Measurements from ENCODE around the gene SLCO2A1.

SLCO2A1 gene

DNA sequence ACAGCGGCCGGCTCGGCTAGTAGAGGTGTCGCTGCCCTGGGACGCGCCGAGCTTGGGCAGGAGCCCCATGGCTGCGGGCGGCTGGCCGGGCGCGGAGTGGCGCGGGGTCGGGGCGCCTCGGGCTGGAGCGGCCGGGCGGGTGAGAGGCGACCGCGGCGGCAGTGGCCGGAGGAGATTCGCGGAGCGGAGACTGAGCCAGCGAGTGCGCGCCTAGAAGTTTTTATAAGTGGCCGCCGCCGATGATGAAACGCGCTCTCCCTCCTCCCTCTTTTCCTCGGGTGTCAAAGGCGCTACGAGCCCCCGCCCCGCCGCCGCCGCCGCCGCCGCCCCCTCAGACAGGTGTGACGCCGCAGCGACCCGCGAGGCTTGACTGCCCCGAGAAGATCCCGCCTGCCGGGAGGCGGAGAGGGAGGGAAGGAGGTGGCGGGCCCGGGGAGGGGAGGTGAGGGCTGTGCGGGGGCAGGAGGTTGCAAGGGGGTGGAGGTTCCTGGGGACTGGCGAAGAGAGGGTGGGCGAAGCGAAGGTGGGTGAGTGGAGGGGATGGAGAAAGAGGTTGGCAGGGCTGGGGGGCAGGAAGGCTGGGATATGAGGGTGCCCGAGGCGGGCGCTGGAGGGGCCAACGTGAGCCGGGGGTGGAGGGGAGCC is at the start of gene SLCO2A1:
Gene SLCO2A1 (minus strand): TSS at position 192 of the 645 bp plus-strand sequence. CDS start 123 bp downstream, at position 69.
- no peak within 1 kb of the TSS for H3K4me3 ChIP-seq (ENCODE audit: low read depth, low read length)
- no peak for DNase-seq (ENCODE audit: low read depth)
- TF ChIP-seq, protein P1, sequence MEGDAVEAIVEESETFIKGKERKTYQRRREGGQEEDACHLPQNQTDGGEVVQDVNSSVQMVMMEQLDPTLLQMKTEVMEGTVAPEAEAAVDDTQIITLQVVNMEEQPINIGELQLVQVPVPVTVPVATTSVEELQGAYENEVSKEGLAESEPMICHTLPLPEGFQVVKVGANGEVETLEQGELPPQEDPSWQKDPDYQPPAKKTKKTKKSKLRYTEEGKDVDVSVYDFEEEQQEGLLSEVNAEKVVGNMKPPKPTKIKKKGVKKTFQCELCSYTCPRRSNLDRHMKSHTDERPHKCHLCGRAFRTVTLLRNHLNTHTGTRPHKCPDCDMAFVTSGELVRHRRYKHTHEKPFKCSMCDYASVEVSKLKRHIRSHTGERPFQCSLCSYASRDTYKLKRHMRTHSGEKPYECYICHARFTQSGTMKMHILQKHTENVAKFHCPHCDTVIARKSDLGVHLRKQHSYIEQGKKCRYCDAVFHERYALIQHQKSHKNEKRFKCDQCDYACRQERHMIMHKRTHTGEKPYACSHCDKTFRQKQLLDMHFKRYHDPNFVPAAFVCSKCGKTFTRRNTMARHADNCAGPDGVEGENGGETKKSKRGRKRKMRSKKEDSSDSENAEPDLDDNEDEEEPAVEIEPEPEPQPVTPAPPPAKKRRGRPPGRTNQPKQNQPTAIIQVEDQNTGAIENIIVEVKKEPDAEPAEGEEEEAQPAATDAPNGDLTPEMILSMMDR (IDR thresholded peaks at IDR 0.05; ENCODE audit: low read depth, low read length, missing control alignments), result no peak

DNA sequence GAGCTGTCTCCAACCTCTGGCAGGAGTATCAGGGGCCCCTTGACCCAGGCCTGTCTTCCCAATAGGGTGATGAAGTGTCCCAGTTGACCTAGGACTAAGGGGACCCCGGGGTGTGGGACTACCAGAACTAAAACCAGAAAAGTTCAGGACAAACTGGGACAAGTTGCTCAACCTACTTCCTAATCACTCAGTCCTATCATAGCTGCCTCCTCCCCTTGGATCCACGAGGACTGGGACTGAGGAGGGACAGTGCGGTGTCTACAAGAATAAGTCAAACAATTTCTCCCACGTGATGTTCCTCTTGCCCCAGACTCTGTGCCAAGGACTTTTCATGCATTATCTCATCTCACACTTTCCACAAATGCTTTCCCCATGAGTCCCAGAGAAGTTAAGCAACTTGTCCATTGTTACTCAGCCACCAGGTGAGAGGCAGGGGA is 49.4 kb upstream of the SLCO2A1 start:
- no peak for DNase-seq (ENCODE audit: low read depth)
- no peak overlapping the region for H3K4me3 ChIP-seq (ENCODE audit: low read depth, low read length)
- TF ChIP-seq, protein P1 (IDR thresholded peaks at IDR 0.05; ENCODE audit: low read depth, low read length, missing control alignments), result no peak

DNA sequence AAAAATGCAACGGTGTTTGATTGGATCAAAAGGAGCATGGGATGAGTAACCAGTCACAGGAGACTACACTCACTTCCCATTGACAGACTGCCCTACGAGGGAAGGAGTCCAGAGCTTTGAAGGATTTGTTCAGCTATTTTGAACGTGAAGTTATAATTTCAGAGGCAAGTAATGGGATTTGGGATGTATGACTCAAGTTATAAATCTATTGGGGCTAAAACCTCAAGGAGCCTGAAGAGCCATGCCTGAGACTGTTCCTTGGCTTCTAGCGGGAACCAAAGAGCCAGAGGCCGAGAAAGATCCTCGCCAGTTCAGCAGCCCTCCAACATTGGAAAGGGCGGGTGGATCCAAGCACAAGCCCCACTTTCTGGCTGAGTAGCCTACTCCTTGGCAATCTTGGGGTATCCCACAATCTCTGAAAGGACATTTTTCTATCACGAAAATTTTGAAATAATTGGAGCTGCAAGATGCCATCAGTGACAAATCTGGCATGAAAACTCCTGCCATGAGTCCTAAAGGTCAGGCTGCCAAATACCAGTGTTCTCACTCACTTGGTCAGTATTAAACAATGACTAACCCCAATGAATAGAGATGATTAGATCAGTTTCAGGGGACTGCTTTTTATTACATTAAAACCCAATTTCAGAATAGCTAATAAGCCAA is 48.6 kb upstream of the SLCO2A1 start:
- no peak overlapping the region for H3K4me3 ChIP-seq (ENCODE audit: low read depth, low read length)
- no peak for DNase-seq (ENCODE audit: low read depth)
- TF ChIP-seq, protein P1 (IDR thresholded peaks at IDR 0.05; ENCODE audit: low read depth, low read length, missing control alignments), result no peak

DNA sequence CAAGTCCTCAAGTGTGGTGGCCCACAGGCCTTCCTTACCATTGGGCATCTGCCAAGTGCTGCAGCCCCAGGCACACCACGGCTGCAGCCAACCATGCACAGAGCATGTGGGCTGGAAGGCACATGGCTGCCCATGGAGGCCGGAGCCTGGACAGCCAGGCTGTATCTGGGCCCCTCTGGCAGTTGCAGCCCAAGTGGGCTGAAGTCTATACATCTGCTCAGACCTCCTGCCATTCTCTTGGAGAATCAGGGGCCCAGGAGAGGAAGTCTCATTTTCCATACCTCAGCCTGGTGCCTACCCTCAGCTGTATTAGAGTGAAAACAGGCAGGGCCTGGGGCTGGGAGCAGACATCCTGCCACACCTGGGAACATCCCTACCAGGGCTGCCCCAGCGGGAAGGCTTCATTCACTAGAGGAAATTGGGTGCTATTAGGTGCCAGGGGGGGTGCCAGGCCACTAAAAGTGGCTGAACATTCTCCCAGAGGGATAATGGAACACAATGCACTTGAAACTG is 48.0 kb upstream of the SLCO2A1 start:
- H3K4me3 ChIP-seq (ENCODE audit: low read depth, low read length), result no peak overlapping the region
- no peak for DNase-seq (ENCODE audit: low read depth)
- TF ChIP-seq, protein P1 (IDR thresholded peaks at IDR 0.05; ENCODE audit: low read depth, low read length, missing control alignments), result no peak

DNA sequence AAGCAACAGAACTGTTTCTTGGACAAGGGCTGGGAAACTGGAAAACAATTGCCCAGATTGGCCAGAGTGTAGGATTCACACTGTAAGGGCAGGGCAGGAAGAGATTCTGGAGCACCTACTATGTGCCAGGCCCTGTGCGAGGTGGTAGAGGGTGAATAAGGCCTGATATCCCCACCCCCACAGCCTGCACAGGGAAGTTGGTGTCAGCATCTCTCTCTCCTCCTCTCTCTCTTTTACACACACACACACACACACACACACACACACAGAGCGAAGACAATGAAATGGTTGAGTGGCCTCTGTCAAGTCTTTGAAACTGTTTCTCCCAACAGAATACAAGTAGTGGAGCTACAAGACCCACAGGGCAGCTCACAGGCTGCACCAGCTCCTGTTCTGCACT is 47.1 kb upstream of the SLCO2A1 start:
- no peak for DNase-seq (ENCODE audit: low read depth)
- TF ChIP-seq, protein P1 (IDR thresholded peaks at IDR 0.05; ENCODE audit: low read depth, low read length, missing control alignments), result no peak
- no peak overlapping the region for H3K4me3 ChIP-seq (ENCODE audit: low read depth, low read length)

DNA sequence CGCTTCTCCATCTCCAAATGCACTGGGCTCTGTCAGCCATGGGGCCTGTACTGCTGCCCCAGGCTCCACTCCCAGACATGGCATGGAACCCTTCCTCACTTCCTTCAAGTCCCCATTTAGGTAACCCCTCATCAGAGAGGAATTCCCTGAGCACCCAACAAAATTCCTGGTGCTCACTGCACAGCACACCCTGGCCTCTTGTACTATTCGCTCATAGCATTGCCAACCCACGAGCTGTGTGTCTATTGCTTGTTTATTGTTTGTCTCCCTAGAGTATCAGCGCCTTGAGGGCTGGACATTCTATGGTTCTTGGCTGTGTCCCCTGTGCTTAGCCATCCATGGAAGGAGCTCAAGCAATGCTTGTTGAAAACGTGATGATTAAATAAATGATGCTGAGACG is 46.1 kb upstream of the SLCO2A1 start:
- no peak overlapping the region for H3K4me3 ChIP-seq (ENCODE audit: low read depth, low read length)
- no peak for DNase-seq (ENCODE audit: low read depth)
- TF ChIP-seq, protein P1 (IDR thresholded peaks at IDR 0.05; ENCODE audit: low read depth, low read length, missing control alignments), result no peak

DNA sequence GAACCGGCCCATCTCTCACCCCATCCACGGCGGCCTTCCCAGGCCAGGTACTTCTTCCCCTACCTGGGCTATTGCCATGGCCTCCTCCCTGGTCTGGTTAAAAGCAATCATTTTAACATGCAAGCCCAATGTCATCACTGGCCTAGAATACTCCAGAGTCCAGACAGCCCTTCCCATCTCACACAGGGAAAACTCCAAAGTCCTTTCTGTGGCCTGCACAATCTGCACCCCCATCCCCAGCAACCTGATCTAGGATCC is 45.8 kb upstream of the SLCO2A1 start:
- TF ChIP-seq, protein P1 (IDR thresholded peaks at IDR 0.05; ENCODE audit: low read depth, low read length, missing control alignments), result no peak
- no peak overlapping the region for H3K4me3 ChIP-seq (ENCODE audit: low read depth, low read length)
- no peak for DNase-seq (ENCODE audit: low read depth)

All from GM12864 (cell line).